ENCODE measurements around the gene CARM1. TPM values are rescaled to one million over a fixed set of nuclear protein-coding genes. Genes with fewer than 3 reads are reported as not detected.
"Not testable (repeated sequence)": the region's sequence is repeated elsewhere in the genome, so short reads cannot be mapped to it uniquely, and the experiment has no call there.

CARM1 gene
- total RNA-seq, 1 donor from 2014 or later, result 34.4 TPM

DNA sequence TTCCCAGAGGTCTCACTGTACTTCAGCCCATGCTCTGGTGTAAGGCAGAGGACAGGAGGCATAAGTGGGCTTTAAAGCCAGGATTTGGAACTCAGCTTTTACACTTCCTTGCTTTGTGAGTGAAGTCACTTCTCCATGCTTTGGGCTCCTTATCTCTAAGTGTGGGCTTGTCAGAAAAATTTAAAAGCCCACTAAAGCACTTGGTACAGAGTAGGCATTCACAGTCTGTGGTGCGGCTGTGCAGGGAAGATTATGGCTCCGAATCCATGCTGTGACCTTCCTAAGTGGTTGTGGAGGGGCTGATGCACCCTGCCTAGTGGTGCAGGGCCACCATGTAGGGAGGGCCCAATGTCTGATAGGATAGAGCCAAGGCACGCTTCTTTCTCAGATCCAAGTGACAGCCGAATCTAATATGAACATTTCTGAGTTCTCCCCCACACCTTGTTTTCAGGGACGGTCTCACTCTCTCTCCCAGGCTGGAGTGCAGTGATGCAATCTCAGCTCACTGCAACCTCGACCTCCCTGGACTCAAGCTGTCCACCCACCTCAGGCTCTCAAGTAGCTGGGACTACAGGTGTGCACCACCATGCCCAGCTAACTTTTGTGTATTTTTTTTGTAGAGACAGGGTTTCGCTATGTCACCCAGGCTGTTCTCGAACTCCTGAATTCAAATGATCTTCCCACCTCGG lies 64.2 kb downstream of the CARM1 start:
- Histone ChIP-seq H3F3A (ENCODE audit: low read depth) (peaks cover 13% of the 10 kb centered on the region), H3K4me1 (no peaks in the 10 kb centered on the region), H3K4me2 (no peak overlapping the region), H4K20me1 (ENCODE audit: low read depth) (no peaks in the 10 kb centered on the region), H3K27ac (no peak overlapping the region), H2AFZ (replicated peaks) (no peak overlapping the region), H3K4me3 (no peak overlapping the region), H3K36me3 (no peaks in the 10 kb centered on the region), H3K9me3 (ENCODE audit: low read depth) (no peaks in the 10 kb centered on the region), H3K79me2 (ENCODE audit: low read depth) (peaks cover 24% of the 10 kb centered on the region), H3K9ac (no peak overlapping the region), H3K27me3 (no peaks in the 10 kb centered on the region)
- no peaks in the 10 kb centered on the region for H3K9me3 Mint-ChIP-seq
- no peaks in the 10 kb centered on the region for H3K36me3 Mint-ChIP-seq
- H3K27ac Mint-ChIP-seq, result no peak overlapping the region
- peaks cover 5% of the 10 kb centered on the region for H3K27me3 Mint-ChIP-seq (ENCODE audit: insufficient read depth, low read depth)
- no peak for DNase-seq (ENCODE audit: low spot score)
- no peak overlapping the region for H3K4me3 Mint-ChIP-seq
- peaks cover 5% of the 10 kb centered on the region for H3K4me1 Mint-ChIP-seq
- TF ChIP-seq, protein P1, sequence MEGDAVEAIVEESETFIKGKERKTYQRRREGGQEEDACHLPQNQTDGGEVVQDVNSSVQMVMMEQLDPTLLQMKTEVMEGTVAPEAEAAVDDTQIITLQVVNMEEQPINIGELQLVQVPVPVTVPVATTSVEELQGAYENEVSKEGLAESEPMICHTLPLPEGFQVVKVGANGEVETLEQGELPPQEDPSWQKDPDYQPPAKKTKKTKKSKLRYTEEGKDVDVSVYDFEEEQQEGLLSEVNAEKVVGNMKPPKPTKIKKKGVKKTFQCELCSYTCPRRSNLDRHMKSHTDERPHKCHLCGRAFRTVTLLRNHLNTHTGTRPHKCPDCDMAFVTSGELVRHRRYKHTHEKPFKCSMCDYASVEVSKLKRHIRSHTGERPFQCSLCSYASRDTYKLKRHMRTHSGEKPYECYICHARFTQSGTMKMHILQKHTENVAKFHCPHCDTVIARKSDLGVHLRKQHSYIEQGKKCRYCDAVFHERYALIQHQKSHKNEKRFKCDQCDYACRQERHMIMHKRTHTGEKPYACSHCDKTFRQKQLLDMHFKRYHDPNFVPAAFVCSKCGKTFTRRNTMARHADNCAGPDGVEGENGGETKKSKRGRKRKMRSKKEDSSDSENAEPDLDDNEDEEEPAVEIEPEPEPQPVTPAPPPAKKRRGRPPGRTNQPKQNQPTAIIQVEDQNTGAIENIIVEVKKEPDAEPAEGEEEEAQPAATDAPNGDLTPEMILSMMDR (IDR thresholded peaks at IDR 0.05), result no peak
- TF ChIP-seq EZH2 (IDR thresholded peaks at IDR 0.05), result no peak
- TF ChIP-seq EZH2phosphoT487 (IDR thresholded peaks at IDR 0.05), result no peak

DNA sequence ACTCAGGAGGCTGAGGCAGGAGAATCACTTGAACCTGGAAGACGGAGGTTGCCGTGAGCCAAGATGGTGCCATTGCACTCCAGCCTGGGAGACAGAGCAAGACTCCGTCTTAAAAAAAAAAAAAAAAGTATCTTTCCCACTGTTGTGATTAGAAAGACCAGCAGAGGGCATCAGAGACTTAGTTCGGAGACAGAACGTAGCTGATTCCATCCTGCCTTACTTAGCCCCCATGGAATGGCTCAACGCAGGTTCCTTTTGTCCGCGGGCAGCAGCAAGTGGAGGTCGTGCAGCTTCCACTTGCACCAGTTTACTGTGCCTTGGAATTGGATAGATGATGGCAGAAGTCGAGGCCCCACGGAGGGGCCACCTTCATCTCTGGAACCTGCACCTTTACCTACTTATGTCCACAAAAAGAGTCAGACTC lies 65.3 kb downstream of the CARM1 start:
- H3F3A ChIP-seq (ENCODE audit: low read depth), result peaks cover 15% of the 10 kb centered on the region
- H3K4me3 Mint-ChIP-seq, result no peak overlapping the region
- H3K9ac ChIP-seq, result no peak overlapping the region
- no peak overlapping the region for H3K4me3 ChIP-seq
- no peaks in the 10 kb centered on the region for H3K27me3 ChIP-seq
- H3K27me3 Mint-ChIP-seq (ENCODE audit: insufficient read depth, low read depth), result peaks cover 9% of the 10 kb centered on the region
- H3K4me1 Mint-ChIP-seq, result peaks cover 5% of the 10 kb centered on the region
- H3K36me3 ChIP-seq, result no peaks in the 10 kb centered on the region
- no peaks in the 10 kb centered on the region for H4K20me1 ChIP-seq (ENCODE audit: low read depth)
- H3K27ac ChIP-seq, result no peak overlapping the region
- H3K36me3 Mint-ChIP-seq, result no peaks in the 10 kb centered on the region
- peak; percentile 96 for DNase-seq (ENCODE audit: low spot score)
- TF ChIP-seq EZH2phosphoT487 (IDR thresholded peaks at IDR 0.05), result no peak
- TF ChIP-seq, protein P1 (IDR thresholded peaks at IDR 0.05), result peak; percentile 75
- TF ChIP-seq EZH2 (IDR thresholded peaks at IDR 0.05), result no peak
- peaks cover 15% of the 10 kb centered on the region for H3K79me2 ChIP-seq (ENCODE audit: low read depth)
- H3K9me3 Mint-ChIP-seq, result no peaks in the 10 kb centered on the region
- peak overlapping the region; percentile 96 for H2AFZ ChIP-seq (replicated peaks)
- H3K4me2 ChIP-seq, result no peak overlapping the region
- no peaks in the 10 kb centered on the region for H3K4me1 ChIP-seq
- no peaks in the 10 kb centered on the region for H3K9me3 ChIP-seq (ENCODE audit: low read depth)
- peak overlapping the region; percentile 74 for H3K27ac Mint-ChIP-seq

DNA sequence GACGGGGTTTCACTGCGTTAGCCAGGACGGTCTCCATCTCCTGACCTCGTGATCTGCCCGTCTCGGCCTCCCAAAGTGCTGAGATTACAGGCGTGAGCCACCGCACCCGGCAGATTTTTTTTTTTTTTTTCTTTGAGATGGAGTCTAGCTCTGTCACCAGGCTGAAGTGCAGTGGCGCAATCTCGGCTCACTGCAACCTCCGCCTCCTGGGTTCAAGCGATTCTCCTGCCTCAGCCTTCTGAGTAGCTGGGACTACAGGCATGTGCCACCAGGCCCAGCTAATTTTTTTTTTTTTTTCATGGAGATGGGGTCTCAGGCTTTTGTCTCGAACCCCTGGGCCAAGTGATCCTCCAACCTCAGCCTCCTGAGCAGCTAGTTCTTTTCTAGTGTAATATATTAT lies 70.3 kb downstream of the CARM1 start:
- not testable (repeated sequence) for H3K4me3 ChIP-seq; H4K20me1 ChIP-seq (ENCODE audit: low read depth); H3K27me3 Mint-ChIP-seq (ENCODE audit: insufficient read depth, low read depth); H3K9ac ChIP-seq; DNase-seq (ENCODE audit: low spot score); H3K4me2 ChIP-seq; H3K36me3 Mint-ChIP-seq; H3K79me2 ChIP-seq (ENCODE audit: low read depth); H3K9me3 Mint-ChIP-seq; H3K9me3 ChIP-seq (ENCODE audit: low read depth); H3K27ac Mint-ChIP-seq; H3K4me3 Mint-ChIP-seq; H3K27me3 ChIP-seq; H3K4me1 ChIP-seq; H3K36me3 ChIP-seq; H3K27ac ChIP-seq
- H3K4me1 Mint-ChIP-seq, result peaks cover 14% of the 10 kb centered on the region
- Histone ChIP-seq H3F3A (ENCODE audit: low read depth) (peaks cover 14% of the 10 kb centered on the region), H2AFZ (replicated peaks) (peak overlapping the region; percentile 39)

DNA sequence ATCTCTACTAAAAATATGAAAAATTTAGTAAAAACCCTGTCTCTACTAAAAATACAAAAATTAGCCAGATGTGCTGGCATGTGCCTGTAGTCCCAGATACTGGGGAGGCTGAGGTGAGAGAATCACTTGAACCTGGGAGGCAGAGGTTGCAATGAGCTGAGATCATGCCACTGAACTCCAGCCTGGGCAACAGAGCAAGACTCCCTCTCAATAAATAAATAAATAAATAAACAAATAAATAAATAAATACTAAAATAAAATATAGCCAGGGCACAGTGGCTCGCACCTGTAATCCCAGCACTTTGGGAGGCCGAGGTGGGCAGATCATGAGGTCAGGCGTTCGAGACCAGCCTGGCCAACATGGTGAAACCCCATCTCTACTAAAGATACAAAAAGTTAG lies 72.1 kb downstream of the CARM1 start:
- H3K27me3 ChIP-seq; H3K36me3 ChIP-seq; H3K36me3 Mint-ChIP-seq; H3K9me3 ChIP-seq (ENCODE audit: low read depth); H3K79me2 ChIP-seq (ENCODE audit: low read depth); H3K9me3 Mint-ChIP-seq; H3K4me2 ChIP-seq; H3K4me1 ChIP-seq; H2AFZ ChIP-seq (replicated peaks); H3K4me3 ChIP-seq; H3K27me3 Mint-ChIP-seq (ENCODE audit: insufficient read depth, low read depth); H3K9ac ChIP-seq; DNase-seq (ENCODE audit: low spot score); H3K27ac Mint-ChIP-seq; H4K20me1 ChIP-seq (ENCODE audit: low read depth); H3K27ac ChIP-seq; H3K4me3 Mint-ChIP-seq: not testable (repeated sequence)
- peaks cover 11% of the 10 kb centered on the region for H3K4me1 Mint-ChIP-seq
- H3F3A ChIP-seq (ENCODE audit: low read depth), result peaks cover 14% of the 10 kb centered on the region
